Sigmoid colon (tissue), 7 donors: ENCODE measurements around the gene TNFRSF19. TPM values are rescaled to one million over a fixed set of nuclear protein-coding genes. Genes with fewer than 3 reads are reported as not detected.

Experiments used
- DNase-seq: peaks from one replicate; pipeline ENCODE4 v3.0.0-alpha.2; 2019
- H3K27ac ChIP-seq, 4 donors: fragments of 200-600 bp; sonication (generic); one replicate each; pipeline ENCODE4 v1.5.1; 2016 to 2019; ENCODE audit warnings: mild to moderate bottlenecking in 1 of 4
- H3K27me3 ChIP-seq, 3 donors: fragments of 200-600 bp; sonication (generic); one replicate each; pipeline ENCODE4 v1.5.1; 2019; ENCODE audit warnings: mild to moderate bottlenecking in 1 of 3
- H3K36me3 ChIP-seq, 4 donors: fragments of 200-600 bp; sonication (generic); one replicate each; pipeline ENCODE4 v1.5.1; 2016 to 2019
- H3K4me1 ChIP-seq, 4 donors: fragments of 200-600 bp; sonication (generic); one replicate each; pipeline ENCODE4 v1.5.1; 2017 to 2019
- H3K4me3 ChIP-seq, 4 donors: fragments of 200-600 bp; sonication (generic); one replicate each; pipeline ENCODE4 v1.5.1; 2017 to 2019; ENCODE audit warnings: mild to moderate bottlenecking in 2 of 4, moderate library complexity in 1 of 4
- H3K9me3 ChIP-seq, 4 donors: fragments of 200-600 bp in 3 of 4; sonication (generic) in 3 of 4; one replicate each; pipeline versions ENCODE4 v1.5.1 to v1.6.1; 2013 to 2019
- CTCF ChIP-seq, 4 experiments: fragments of 450-650 bp in 3 of 4; fragments of 200-600 bp in 1 of 4; IDR thresholded peaks; one replicate each; pipeline ENCODE4 v1.5.1; 2016 to 2019; ENCODE audit warnings: antibody characterized with exemption in 4 of 4, mild to moderate bottlenecking in 3 of 4, moderate library complexity in 2 of 4
- EP300 ChIP-seq, 4 donors: sonication (generic); formaldehyde crosslinking; IDR thresholded peaks; one replicate each; pipeline ENCODE4 v1.6.1; 2017; ENCODE audit warnings: antibody characterized with exemption in 4 of 4
- POLR2A ChIP-seq, 2 donors: fragments of 450-650 bp; IDR thresholded peaks; one replicate each; pipeline ENCODE4 v1.6.1; 2016; ENCODE audit warnings: antibody characterized with exemption in 2 of 2, mild to moderate bottlenecking in 2 of 2, moderate library complexity in 2 of 2
- POLR2AphosphoS5 ChIP-seq, 4 donors: sonication (generic); formaldehyde crosslinking; IDR thresholded peaks; one replicate each; pipeline ENCODE4 v1.6.1; 2017; ENCODE audit warnings: antibody characterized with exemption in 4 of 4
- WGBS, 2 donors: extraction: QIAGEN DNeasy Blood & Tissue Kit; methylation state at CpG; one replicate each; pipeline ENCODE4 v1.1.7; 2013; 5-methylcytosine and 5-hydroxymethylcytosine counted together
- intact Hi-C: fragments of 100-400 bp; cut with DNase I; formaldehyde crosslinking; loops from one replicate; pipeline ENCODE4 v1.15.1; 2023
- polyA plus RNA-seq, 3 donors: library from polyadenylated mRNA; stranded (reverse); fragments of 200-250 nt; gene quantifications; one replicate each; pipeline ENCODE4 v1.2.3, GENCODE V29; 2013
- total RNA-seq, 4 donors: library from RNA; depleted of rRNA; stranded (reverse); fragments of >200 nt; gene quantifications; one replicate each; pipeline ENCODE4 v1.1.0, GENCODE V29; 2016
- donor health status: healthy with polysubstance abuse.
- donor health status: Bipolar disorder and iron deficiency.
- donor health status: healthy.

TNFRSF19 gene
- total and polyA plus RNA-seq, 7 donors = 0.60 to 4.2 (median 2.2) TPM; not detected in 1

DNA sequence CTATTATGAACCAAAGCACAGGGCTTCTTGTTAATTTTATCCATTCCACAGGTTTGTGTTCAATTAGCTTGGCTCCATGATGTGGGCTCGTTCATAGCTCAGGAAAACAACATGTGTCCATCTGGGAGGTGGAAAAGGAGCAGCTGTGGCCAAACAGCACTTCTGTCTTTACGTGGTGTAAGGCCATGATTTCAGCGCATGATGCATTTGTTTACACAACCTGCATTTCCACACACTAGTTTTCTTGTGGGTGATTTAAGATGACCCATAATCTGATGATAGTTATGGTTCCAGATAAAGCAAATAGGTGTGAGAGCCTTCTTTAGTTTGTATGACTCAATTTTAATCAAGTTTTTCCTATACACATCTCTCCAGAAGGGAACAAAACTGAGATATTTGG lies 101.7 kb downstream of the TNFRSF19 start:
- Histone ChIP-seq H3K9me3 (no peaks in the 10 kb centered on the region), H3K36me3 (no peaks in the 10 kb centered on the region), H3K27ac (no peak overlapping the region), H3K4me3 (no peak overlapping the region), H3K4me1 (peaks cover 0 to 22% (median 0%) of the 10 kb centered on the region in 4 donors), H3K27me3 (no peaks in the 10 kb centered on the region)
- no peak for DNase-seq
- TF ChIP-seq EP300 (IDR thresholded peaks at IDR 0.05) (no peak), CTCF (IDR thresholded peaks at IDR 0.05) (no peak), POLR2A (IDR thresholded peaks at IDR 0.05) (no peak), POLR2AphosphoS5 (IDR thresholded peaks at IDR 0.05) (no peak)
- intact Hi-C loops = no loop called here
- 35 to 76% methylated on average over 3 of the region's 3 CpGs for WGBS, 2 donors

- no peak for DNase-seq
- H3K9me3 ChIP-seq = no peaks in the 10 kb centered on the region
- no peak overlapping the region for H3K4me3 ChIP-seq
- H3K27me3 ChIP-seq = no peaks in the 10 kb centered on the region
- TF ChIP-seq CTCF (IDR thresholded peaks at IDR 0.05) = no peak
- TF ChIP-seq POLR2A (IDR thresholded peaks at IDR 0.05) = no peak
- TF ChIP-seq EP300 (IDR thresholded peaks at IDR 0.05) = no peak
- no peak for TF ChIP-seq POLR2AphosphoS5 (IDR thresholded peaks at IDR 0.05)
- peaks cover 0 to 22% (median 0%) of the 10 kb centered on the region in 4 donors for H3K4me1 ChIP-seq
- WGBS, 2 donors = 40 to 67% methylated on average over 4 of the region's 4 CpGs
- peak overlapping the region in 1 of 4 donors; percentile 15 for H3K27ac ChIP-seq
- intact Hi-C loops = no loop called here
- no peaks in the 10 kb centered on the region for H3K36me3 ChIP-seq
These were observed 102.4 kb downstream of the TNFRSF19 start for GRCh38 chr13:23672616-23673015.

GRCh38 chr13:23673354-23673753 lies 103.1 kb downstream of the TNFRSF19 start:
- H3K36me3 ChIP-seq = no peaks in the 10 kb centered on the region
- H3K9me3 ChIP-seq = no peaks in the 10 kb centered on the region
- peak overlapping the region in 1 of 4 donors; percentile 15 for H3K27ac ChIP-seq
- peaks cover 0 to 22% (median 0%) of the 10 kb centered on the region in 4 donors for H3K4me1 ChIP-seq
- intact Hi-C loops = no loop called here
- no peak for DNase-seq
- WGBS, 2 donors = 65 to 75% methylated on average over 4 of the region's 4 CpGs
- TF ChIP-seq EP300 (IDR thresholded peaks at IDR 0.05) (no peak), CTCF (IDR thresholded peaks at IDR 0.05) (no peak), POLR2AphosphoS5 (IDR thresholded peaks at IDR 0.05) (no peak), POLR2A (IDR thresholded peaks at IDR 0.05) (no peak)
- H3K27me3 ChIP-seq = no peaks in the 10 kb centered on the region
- H3K4me3 ChIP-seq = no peak overlapping the region

DNA sequence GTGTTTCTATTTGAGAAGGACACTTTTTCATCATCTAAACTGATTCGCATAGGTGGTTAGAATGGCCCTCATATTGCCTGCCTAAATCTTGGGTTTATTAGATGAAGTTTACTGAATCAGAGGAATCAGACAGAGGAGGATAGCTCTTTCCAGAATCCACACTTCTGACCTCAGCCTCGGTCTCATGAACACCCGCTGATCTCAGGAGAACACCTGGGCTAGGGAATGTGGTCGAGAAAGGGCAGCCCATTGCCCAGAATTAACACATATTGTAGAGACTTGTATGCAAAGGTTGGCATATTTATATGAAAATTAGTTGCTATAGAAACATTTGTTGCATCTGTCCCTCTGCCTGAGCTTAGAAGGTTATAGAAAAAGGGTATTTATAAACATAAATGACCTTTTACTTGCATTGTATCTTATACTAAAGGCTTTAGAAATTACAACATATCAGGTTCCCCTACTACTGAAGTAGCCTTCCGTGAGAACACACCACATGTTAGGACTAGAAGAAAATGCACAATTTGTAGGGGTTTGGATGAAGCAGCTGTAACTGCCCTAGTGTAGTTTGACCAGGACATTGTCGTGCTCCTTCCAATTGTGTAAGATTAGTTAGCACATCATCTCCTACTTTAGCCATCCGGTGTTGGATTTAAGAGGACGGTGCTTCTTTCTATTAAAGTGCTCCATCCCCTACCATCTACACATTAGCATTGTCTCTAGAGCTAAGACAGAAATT lies 103.8 kb downstream of the TNFRSF19 start:
- no peak for DNase-seq
- WGBS, 2 donors = 88% methylated on average over 8 of the region's 8 CpGs
- peak overlapping the region in 1 of 4 donors; percentile 15 for H3K27ac ChIP-seq
- H3K27me3 ChIP-seq = no peaks in the 10 kb centered on the region
- no peaks in the 10 kb centered on the region for H3K36me3 ChIP-seq
- intact Hi-C loops = no loop called here
- no peak overlapping the region for H3K4me3 ChIP-seq
- peaks cover 0 to 22% (median 0%) of the 10 kb centered on the region in 4 donors for H3K4me1 ChIP-seq
- no peaks in the 10 kb centered on the region for H3K9me3 ChIP-seq
- no peak for TF ChIP-seq EP300 (IDR thresholded peaks at IDR 0.05)
- TF ChIP-seq POLR2A (IDR thresholded peaks at IDR 0.05) = no peak
- no peak for TF ChIP-seq POLR2AphosphoS5 (IDR thresholded peaks at IDR 0.05)
- TF ChIP-seq CTCF (IDR thresholded peaks at IDR 0.05) = no peak
